ENCODE measurements around the gene ATMIN. TPM values are rescaled to one million over a fixed set of nuclear protein-coding genes. Genes with fewer than 3 reads are reported as not detected.

The ATMIN gene
- total and polyA plus RNA-seq, 10 of the 15 experiments (the other 5 are each of a cell fraction or from before 2014, with no cell fraction given) = 5.2 to 28.9 (median 18.3) TPM

DNA sequence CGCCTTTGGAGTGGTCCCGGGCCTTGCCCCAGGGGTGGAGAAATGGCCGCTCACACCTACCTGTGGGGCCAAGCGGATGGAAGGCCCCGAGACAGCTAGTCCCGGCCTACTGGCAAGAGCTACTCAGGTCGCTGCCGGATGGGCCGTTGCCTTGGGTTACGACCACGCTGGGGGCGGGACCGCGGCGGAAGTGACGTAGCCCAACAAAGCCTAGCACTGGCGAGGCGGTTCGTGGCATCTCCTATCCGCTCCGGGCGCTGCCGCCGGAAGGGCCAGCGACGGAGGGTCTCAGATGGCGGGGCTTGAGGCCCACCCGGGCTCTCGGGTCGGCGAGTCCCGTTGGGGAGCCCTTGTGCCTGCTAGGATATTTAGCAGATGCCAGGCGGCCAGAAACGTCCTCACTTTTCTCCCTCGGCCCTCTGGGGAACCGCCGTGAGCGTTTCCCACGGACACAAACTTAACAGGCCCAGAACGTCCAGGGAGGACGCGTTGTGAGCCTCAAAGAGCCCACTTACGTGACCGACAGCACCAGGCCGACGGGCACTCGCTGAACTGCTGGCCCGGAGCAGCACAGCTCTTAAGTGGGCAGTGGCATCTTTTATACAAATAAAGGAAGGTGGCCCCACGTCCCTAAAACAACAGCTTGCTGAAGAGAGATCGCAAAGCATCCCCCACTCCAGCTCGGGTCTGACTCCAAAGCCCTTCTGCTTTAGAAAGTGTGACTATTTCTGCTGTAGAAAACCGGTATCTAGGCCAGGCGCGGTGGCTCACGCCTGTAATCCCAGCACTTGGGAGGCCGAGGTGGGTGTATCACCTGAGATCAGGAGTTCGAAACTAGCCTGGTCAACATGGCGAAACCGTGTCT is 41.7 kb downstream of the ATMIN start, which contains the start of gene C16orf46:
Gene C16orf46, minus strand, starts transcription at position 163 of the 865 bp plus-strand sequence. CDS start 13,283 bp downstream, outside the sequence.
- RAD21 ChIA-PET (ENCODE audit: unreplicated experiment) = interaction anchor here (1.0 to 2.9 kb wide), 5 partner anchors 9 to 153 kb away, joined by 3 to 20 read pairs (median 4); partner anchors contain the start of gene ATMIN
- H3K27me3 ChIP-seq (replicated peaks in 1 of 2; ENCODE audit: control insufficient read depth in 2 of 2, insufficient read depth in 2 of 2, low read length in 1 of 2) = no peaks in the 10 kb centered on the region
- H2AFZ ChIP-seq (ENCODE audit: control insufficient read depth, low read depth, low read length) = peak within 1 kb of the TSS; percentile 95
- BruUV-seq (replicated peaks) = TSS peak; percentile 97
- FAIRE-seq = peak; percentile 99
- POLR2A ChIA-PET = interaction anchor here (0.8 to 1.9 kb wide), 10 partner anchors 14 to 238 kb away, joined by 3 to 9 read pairs (median 4); partner anchors contain the start of genes ATMIN, CENPN, CMC2 and GAN
- peak; percentile 88 for DNase-seq (ENCODE audit: low read depth, low spot score)
- H3K4me1 ChIP-seq (ENCODE audit: control insufficient read depth, insufficient read depth, low read length) = peaks cover 5% of the 10 kb centered on the region
- H3K27ac ChIP-seq (ENCODE audit: control insufficient read depth, insufficient read depth) = peak within 1 kb of the TSS; percentile 69
- no peaks in the 10 kb centered on the region for H4K20me1 ChIP-seq (ENCODE audit: control insufficient read depth, insufficient read depth)
- H3K79me2 ChIP-seq (ENCODE audit: control insufficient read depth, insufficient read depth, low read length) = no peaks in the 10 kb centered on the region
- H3K4me2 ChIP-seq (ENCODE audit: control insufficient read depth, insufficient read depth) = peak within 1 kb of the TSS; percentile 89
- ATAC-seq = peak; percentile 95
- CTCF ChIA-PET = interaction anchor here (0.6 to 2.9 kb wide), 8 partner anchors 40 to 687 kb away, joined by 3 to 13 read pairs (median 4); partner anchors contain the start of gene ATMIN
- in situ Hi-C loops (cut with MboI) (no loop called here), intact Hi-C loops (cut with micrococcal nuclease; ENCODE audit: unreplicated experiment) (loop anchor here (1.0 to 2.0 kb wide), 3 partner anchors 19 to 70 kb away; partner anchors contain the start of genes CENPN and GCSH)
- H3K4me3 ChIP-seq = peak within 1 kb of the TSS; percentile 78
- peak within 1 kb of the TSS; percentile 76 for H3K9ac ChIP-seq (ENCODE audit: control insufficient read depth, insufficient read depth, low read length)
- SMC1A ChIA-PET (ENCODE audit: uncharacterized antibody, unreplicated experiment) = interaction anchor here (0.5 to 1.6 kb wide), 8 partner anchors 10 to 80 kb away, joined by 3 to 5 read pairs (median 4); partner anchors contain the start of gene ATMIN
- H3K9me3 ChIP-seq (replicated peaks; ENCODE audit: control insufficient read depth, insufficient read depth, low read length) = no peaks in the 10 kb centered on the region
- 13% methylated on average over 59 of the region's 59 CpGs for WGBS (ENCODE audit: insufficient coverage, insufficient replicate concordance, low lambda C conversion rate, missing lambda C conversion rate)
- H3K36me3 ChIP-seq (ENCODE audit: control insufficient read depth in 2 of 2, insufficient read depth in 2 of 2, low read length in 1 of 2) = no peaks in the 10 kb centered on the region
- no peak for TF ChIP-seq RAD21 (IDR thresholded peaks at IDR 0.05; ENCODE audit: insufficient read depth, low read depth, low read length)
- TF ChIP-seq PAX8 (IDR thresholded peaks at IDR 0.05) = no peak
- TF ChIP-seq POLR2A (IDR thresholded peaks at IDR 0.05; ENCODE audit: low read depth, low read length) = peak; percentile 96
- peak; percentile 33; the same call in 1 of the 2 replicates for TF ChIP-seq DPF2 (IDR thresholded peaks at IDR 0.05)
- no peak for TF ChIP-seq MTA3 (IDR thresholded peaks at IDR 0.05; ENCODE audit: borderline replicate concordance, low read length)
- TF ChIP-seq CUX1 (IDR thresholded peaks at IDR 0.05; ENCODE audit: insufficient replicate concordance, low read depth, low read length) = no peak
- TF ChIP-seq, protein P1, sequence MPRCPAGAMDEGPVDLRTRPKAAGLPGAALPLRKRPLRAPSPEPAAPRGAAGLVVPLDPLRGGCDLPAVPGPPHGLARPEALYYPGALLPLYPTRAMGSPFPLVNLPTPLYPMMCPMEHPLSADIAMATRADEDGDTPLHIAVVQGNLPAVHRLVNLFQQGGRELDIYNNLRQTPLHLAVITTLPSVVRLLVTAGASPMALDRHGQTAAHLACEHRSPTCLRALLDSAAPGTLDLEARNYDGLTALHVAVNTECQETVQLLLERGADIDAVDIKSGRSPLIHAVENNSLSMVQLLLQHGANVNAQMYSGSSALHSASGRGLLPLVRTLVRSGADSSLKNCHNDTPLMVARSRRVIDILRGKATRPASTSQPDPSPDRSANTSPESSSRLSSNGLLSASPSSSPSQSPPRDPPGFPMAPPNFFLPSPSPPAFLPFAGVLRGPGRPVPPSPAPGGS (IDR thresholded peaks at IDR 0.05; ENCODE audit: borderline replicate concordance, insufficient read depth, low read depth, low read length, poor library complexity, severe bottlenecking) = no peak
- TF ChIP-seq BCL11A (IDR thresholded peaks at IDR 0.05; ENCODE audit: low read depth, low read length) = no peak
- peak; percentile 84; the same call in 1 of the 2 replicates for TF ChIP-seq SMARCA5 (IDR thresholded peaks at IDR 0.05)
- TF ChIP-seq ZNF274 (IDR thresholded peaks at IDR 0.05; ENCODE audit: insufficient read depth, insufficient read length) = no peak
- TF ChIP-seq GABPA (IDR thresholded peaks at IDR 0.05; ENCODE audit: low read depth) = peak; percentile 88
- TF ChIP-seq TAF1 (IDR thresholded peaks at IDR 0.05; ENCODE audit: borderline replicate concordance, low read depth, low read length) = peak; percentile 69; the same call in 1 of the 2 replicates
- no peak for TF ChIP-seq ETV6 (conservative IDR thresholded peaks at IDR 0.05 in 1 of 2, IDR thresholded peaks at IDR 0.05 in 1 of 2; ENCODE audit: borderline replicate concordance in 1 of 2, low read depth in 1 of 2)
- TF ChIP-seq PAX5 (IDR thresholded peaks at IDR 0.05; ENCODE audit: borderline replicate concordance, low read depth, low read length) = 0 out of 2 replicates have a peak, but pooled peaks have one; percentile 47
